Osteoblast (primary cell): ENCODE measurements around the gene DTHD1. TPM values are rescaled to one million over a fixed set of nuclear protein-coding genes. Genes with fewer than 3 reads are reported as not detected.

Experiments used
- DNase-seq: peaks from one replicate; pipeline ENCODE4 v3.0.0; 2011; ENCODE audit warnings: low spot score, mixed read lengths; ENCODE audit not compliant: insufficient read length; ENCODE audit errors: missing footprints
- H2AFZ ChIP-seq: 2 replicates; pipeline ENCODE4 v1.6.0; 2011; ENCODE audit warnings: mild to moderate bottlenecking, low read length
- H3K27ac ChIP-seq: 2 replicates; pipeline ENCODE4 v1.5.1; 2011; ENCODE audit warnings: mild to moderate bottlenecking, low read depth, low read length, moderate library complexity
- H3K27me3 ChIP-seq: 2 replicates; pipeline ENCODE4 v1.6.0; 2012; ENCODE audit warnings: mild to moderate bottlenecking, control low read depth, inconsistent platforms, low read length, moderate library complexity; ENCODE audit not compliant: insufficient read depth
- H3K36me3 ChIP-seq: 2 replicates; pipeline ENCODE4 v1.5.1; 2011; ENCODE audit warnings: mild to moderate bottlenecking, low read length, control low read depth, moderate library complexity; ENCODE audit not compliant: insufficient read depth
- H3K4me1 ChIP-seq: 2 replicates; pipeline ENCODE4 v1.5.1; 2011; ENCODE audit warnings: mild to moderate bottlenecking, low read length, control low read depth, moderate library complexity; ENCODE audit not compliant: insufficient read depth
- H3K4me2 ChIP-seq: 2 replicates; pipeline ENCODE4 v1.6.0; 2011; ENCODE audit warnings: mild to moderate bottlenecking, low read length; ENCODE audit not compliant: insufficient read depth
- H3K4me3 ChIP-seq: fragments of 200-600 bp; sonication (generic); 3 replicates; pipeline ENCODE4 v1.5.1; 2012; ENCODE audit warnings: mild to moderate bottlenecking, low read length, inconsistent platforms; ENCODE audit not compliant: insufficient read depth
- H3K79me2 ChIP-seq: 2 replicates; pipeline ENCODE4 v1.6.0; 2012; ENCODE audit warnings: mild to moderate bottlenecking, low read length, control low read depth, inconsistent platforms; ENCODE audit not compliant: insufficient read depth
- H3K9me3 ChIP-seq: 2 replicates; pipeline ENCODE4 v1.5.1; 2011; ENCODE audit warnings: low read depth, low read length, control low read depth
- H4K20me1 ChIP-seq: 2 replicates; pipeline ENCODE4 v1.6.0; 2012; ENCODE audit warnings: mild to moderate bottlenecking, low read length, control low read depth; ENCODE audit not compliant: insufficient read depth
- total RNA-seq: library from RNA; depleted of rRNA; stranded (reverse); fragments of >200 nt; gene quantifications from 2 replicates; pipeline ENCODE4 v1.2.3, GENCODE V29; 2012
- TF ChIP-seq, protein P1 (sequence below): IDR thresholded peaks from 2 replicates; pipeline ENCODE4 v1.5.1; 2011; ENCODE audit warnings: mild to moderate bottlenecking, low read depth, low read length, moderate library complexity; ENCODE audit errors: extremely low read depth

The DTHD1 gene
- total RNA-seq, 1 donor, result not detected

DNA sequence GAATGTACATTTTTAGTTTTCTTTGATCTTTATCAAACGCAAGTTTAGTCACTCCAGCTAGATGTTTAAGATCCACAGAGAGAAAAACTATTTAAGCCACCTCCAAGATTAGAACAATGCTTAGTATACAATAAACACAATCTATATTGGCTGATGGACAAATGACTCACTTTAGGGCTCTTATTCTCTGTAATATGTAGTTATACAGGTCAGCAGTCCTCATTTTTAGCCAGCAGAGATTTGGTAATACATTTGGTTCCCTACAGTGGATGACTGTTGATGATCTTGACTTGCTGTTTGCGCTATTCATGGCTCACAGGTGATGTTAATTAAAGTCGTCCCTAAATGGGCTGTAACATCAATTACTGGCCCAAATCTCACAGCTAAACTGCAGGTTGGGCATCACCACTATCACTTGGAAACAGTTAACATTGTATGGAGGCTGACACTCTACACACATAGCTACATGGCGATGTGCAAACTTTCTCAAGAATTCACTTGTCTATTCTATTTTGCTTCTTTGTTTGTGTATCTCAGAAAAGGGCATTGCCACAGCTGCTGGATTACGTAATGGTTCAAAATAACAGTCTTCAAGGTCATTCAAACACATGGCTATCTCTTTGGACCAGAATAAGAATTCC is 11.8 kb upstream of the DTHD1 start:
- TF ChIP-seq, protein P1, sequence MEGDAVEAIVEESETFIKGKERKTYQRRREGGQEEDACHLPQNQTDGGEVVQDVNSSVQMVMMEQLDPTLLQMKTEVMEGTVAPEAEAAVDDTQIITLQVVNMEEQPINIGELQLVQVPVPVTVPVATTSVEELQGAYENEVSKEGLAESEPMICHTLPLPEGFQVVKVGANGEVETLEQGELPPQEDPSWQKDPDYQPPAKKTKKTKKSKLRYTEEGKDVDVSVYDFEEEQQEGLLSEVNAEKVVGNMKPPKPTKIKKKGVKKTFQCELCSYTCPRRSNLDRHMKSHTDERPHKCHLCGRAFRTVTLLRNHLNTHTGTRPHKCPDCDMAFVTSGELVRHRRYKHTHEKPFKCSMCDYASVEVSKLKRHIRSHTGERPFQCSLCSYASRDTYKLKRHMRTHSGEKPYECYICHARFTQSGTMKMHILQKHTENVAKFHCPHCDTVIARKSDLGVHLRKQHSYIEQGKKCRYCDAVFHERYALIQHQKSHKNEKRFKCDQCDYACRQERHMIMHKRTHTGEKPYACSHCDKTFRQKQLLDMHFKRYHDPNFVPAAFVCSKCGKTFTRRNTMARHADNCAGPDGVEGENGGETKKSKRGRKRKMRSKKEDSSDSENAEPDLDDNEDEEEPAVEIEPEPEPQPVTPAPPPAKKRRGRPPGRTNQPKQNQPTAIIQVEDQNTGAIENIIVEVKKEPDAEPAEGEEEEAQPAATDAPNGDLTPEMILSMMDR, result no peak
- Histone ChIP-seq H2AFZ (no peak overlapping the region), H3K4me3 (no peak overlapping the region), H4K20me1 (no peaks in the 10 kb centered on the region), H3K27me3 (no peaks in the 10 kb centered on the region), H3K9me3 (no peaks in the 10 kb centered on the region), H3K36me3 (no peaks in the 10 kb centered on the region), H3K4me1 (no peaks in the 10 kb centered on the region), H3K27ac (no peak overlapping the region), H3K4me2 (no peak overlapping the region), H3K79me2 (no peaks in the 10 kb centered on the region)
- no peak for DNase-seq

GRCh38 chr4:36273276-36273675 is 8.1 kb upstream of the DTHD1 start:
- DNase-seq, result no peak
- TF ChIP-seq, protein P1, result no peak
- no peaks in the 10 kb centered on the region for H3K27me3 ChIP-seq
- no peaks in the 10 kb centered on the region for H3K79me2 ChIP-seq
- no peak overlapping the region for H3K27ac ChIP-seq
- no peaks in the 10 kb centered on the region for H4K20me1 ChIP-seq
- H3K9me3 ChIP-seq, result no peaks in the 10 kb centered on the region
- no peaks in the 10 kb centered on the region for H3K4me1 ChIP-seq
- no peak overlapping the region for H3K4me3 ChIP-seq
- no peaks in the 10 kb centered on the region for H3K36me3 ChIP-seq
- no peak overlapping the region for H3K4me2 ChIP-seq
- H2AFZ ChIP-seq, result no peak overlapping the region

DNA sequence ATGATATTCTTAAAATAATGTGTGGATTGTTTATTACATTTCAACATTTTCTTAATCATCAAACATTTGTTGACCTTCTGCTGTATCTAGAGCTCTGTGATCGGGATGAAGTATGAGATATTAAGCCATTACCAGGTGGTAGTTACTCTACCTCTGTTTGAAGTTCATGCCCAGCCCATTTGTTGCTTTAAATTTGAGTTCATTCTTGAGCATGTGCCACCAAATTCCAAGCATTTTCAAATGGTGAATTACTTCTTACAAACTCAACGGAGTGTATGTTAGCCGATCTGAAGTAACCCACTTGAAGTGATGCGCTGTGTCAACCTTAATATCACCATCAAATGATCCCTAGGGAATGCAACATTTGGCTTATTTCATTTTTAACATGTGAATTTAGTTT is 7.3 kb upstream of the DTHD1 start:
- TF ChIP-seq, protein P1, result no peak
- Histone ChIP-seq H2AFZ (no peak overlapping the region), H3K27me3 (no peaks in the 10 kb centered on the region), H3K79me2 (no peaks in the 10 kb centered on the region), H3K4me3 (no peak overlapping the region), H3K36me3 (no peaks in the 10 kb centered on the region), H3K4me1 (no peaks in the 10 kb centered on the region), H3K9me3 (no peaks in the 10 kb centered on the region), H3K4me2 (no peak overlapping the region), H3K27ac (no peak overlapping the region), H4K20me1 (no peaks in the 10 kb centered on the region)
- no peak for DNase-seq

DNA sequence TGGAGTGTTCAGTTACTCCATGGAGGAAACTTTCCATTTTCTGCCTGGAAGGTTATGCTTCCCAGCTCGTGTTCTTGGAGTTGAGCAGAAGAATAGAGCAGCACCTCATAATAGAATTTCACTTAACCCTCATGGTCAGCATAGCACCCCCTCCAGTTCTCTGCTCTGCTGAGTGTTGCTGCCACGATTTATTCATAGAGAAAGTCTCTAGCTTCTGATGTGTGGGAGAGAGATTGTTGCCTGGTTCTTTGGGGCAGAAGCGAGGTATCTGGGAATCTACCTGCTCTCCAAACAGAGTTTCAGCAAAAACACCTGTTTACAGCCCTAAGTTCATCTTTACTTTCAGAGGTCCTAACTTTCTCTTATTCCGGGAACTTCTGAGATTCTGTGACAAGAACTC is 3.9 kb upstream of the DTHD1 start:
- no peaks in the 10 kb centered on the region for H4K20me1 ChIP-seq
- H2AFZ ChIP-seq, result no peak overlapping the region
- H3K79me2 ChIP-seq, result no peaks in the 10 kb centered on the region
- no peaks in the 10 kb centered on the region for H3K9me3 ChIP-seq
- H3K27me3 ChIP-seq, result no peaks in the 10 kb centered on the region
- H3K4me2 ChIP-seq, result no peak overlapping the region
- TF ChIP-seq, protein P1, result no peak
- no peak for DNase-seq
- H3K4me3 ChIP-seq, result no peak overlapping the region
- no peaks in the 10 kb centered on the region for H3K4me1 ChIP-seq
- H3K36me3 ChIP-seq, result no peaks in the 10 kb centered on the region
- H3K27ac ChIP-seq, result no peak overlapping the region
